ENCODE data around the gene ARHGAP23.
"Not testable (repeated sequence)": the region's sequence is repeated elsewhere in the genome, so short reads cannot be mapped to it uniquely, and the experiment has no call there.

ARHGAP23 gene

GRCh38 chr17:38526526-38526925 is 98.3 kb downstream of the ARHGAP23 start:
- H3K27ac Mint-ChIP-seq, H3K9me3 Mint-ChIP-seq: not testable (repeated sequence)

DNA sequence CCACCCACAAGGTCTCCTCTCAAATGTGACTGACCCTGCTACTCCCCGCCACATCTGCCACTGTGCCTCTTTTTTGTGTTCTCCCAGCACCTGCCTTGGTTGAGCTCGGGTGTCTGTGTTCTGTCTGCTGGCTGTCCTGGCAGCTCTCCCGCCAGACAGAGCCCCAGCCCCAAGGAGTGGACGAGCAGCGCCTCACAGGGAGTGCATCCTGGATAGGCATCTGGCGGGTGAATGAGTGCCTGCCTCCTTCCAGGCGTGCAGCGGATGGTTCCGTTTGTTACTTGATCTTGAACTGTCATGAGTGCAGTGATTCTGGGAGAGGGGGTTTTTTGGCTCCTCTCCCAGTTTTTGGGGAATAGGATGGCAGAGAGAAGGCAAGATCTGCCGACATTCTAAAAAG is 99.9 kb downstream of the ARHGAP23 start:
- not testable (repeated sequence) for H3K36me3 Mint-ChIP-seq (ENCODE audit: insufficient read depth)

More at GRCh38 chr17:38526526-38526925, 98.3 kb downstream of the ARHGAP23 start:
- peaks cover 30 to 58% of the 10 kb centered on the region in 2 donors for H3K27me3 Mint-ChIP-seq
- not testable (repeated sequence) for H3K4me3 Mint-ChIP-seq; H3K36me3 Mint-ChIP-seq (ENCODE audit: insufficient read depth); DNase-seq; ATAC-seq (replicated peaks); H3K4me1 Mint-ChIP-seq (ENCODE audit: low read depth in 2 of 2)

GRCh38 chr17:38530856-38531255 is 102.6 kb downstream of the ARHGAP23 start:
- peaks cover 49 to 79% of the 10 kb centered on the region in 2 donors for H3K27me3 Mint-ChIP-seq

More for the DNA sequence above, 99.9 kb downstream of the ARHGAP23 start:
- DNase-seq; H3K4me3 Mint-ChIP-seq; H3K4me1 Mint-ChIP-seq (ENCODE audit: low read depth in 2 of 2); H3K9me3 Mint-ChIP-seq; H3K27ac Mint-ChIP-seq; ATAC-seq (replicated peaks): not testable (repeated sequence)
- peaks cover 42 to 70% of the 10 kb centered on the region in 2 donors for H3K27me3 Mint-ChIP-seq

DNA sequence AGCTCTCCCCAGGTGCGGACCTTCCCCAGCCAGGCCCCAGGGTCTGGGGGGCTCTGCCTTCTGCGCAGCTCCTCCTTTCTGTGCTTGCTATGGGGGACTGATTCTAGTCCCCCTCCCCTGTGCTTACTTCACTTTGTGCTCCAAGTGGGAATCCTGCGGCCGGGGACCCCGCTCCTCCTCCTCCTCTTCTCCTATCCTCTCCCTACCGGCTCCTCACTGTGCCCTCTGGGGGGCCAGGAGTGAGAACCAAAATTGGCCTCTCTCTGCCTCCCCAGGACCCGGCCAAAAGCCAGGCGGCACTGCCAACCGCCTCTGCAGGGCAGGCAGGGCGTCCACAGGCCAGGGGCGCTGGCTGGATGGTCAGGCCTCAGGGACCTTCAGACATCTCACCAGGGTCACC is 103.5 kb downstream of the ARHGAP23 start:
- H3K4me3 Mint-ChIP-seq, DNase-seq: not testable (repeated sequence)
- H3K27me3 Mint-ChIP-seq = peaks cover 58 to 88% of the 10 kb centered on the region in 2 donors

More at GRCh38 chr17:38530856-38531255, 102.6 kb downstream of the ARHGAP23 start:
- DNase-seq; H3K9me3 Mint-ChIP-seq; H3K27ac Mint-ChIP-seq; ATAC-seq (replicated peaks); H3K4me3 Mint-ChIP-seq; H3K4me1 Mint-ChIP-seq (ENCODE audit: low read depth in 2 of 2); H3K36me3 Mint-ChIP-seq (ENCODE audit: insufficient read depth): not testable (repeated sequence)

GRCh38 chr17:38532451-38532850 is 104.2 kb downstream of the ARHGAP23 start:
- no peak overlapping the region for H3K27ac Mint-ChIP-seq
- DNase-seq (no peak), ATAC-seq (replicated peaks) (no peak)
- H3K4me3 Mint-ChIP-seq = no peak overlapping the region
- no peaks in the 10 kb centered on the region for H3K9me3 Mint-ChIP-seq
- peaks cover 0 to 7% of the 10 kb centered on the region in 2 donors for H3K4me1 Mint-ChIP-seq (ENCODE audit: low read depth in 2 of 2)
- H3K36me3 Mint-ChIP-seq (ENCODE audit: insufficient read depth) = peaks cover 4% of the 10 kb centered on the region
- peaks cover 58 to 93% of the 10 kb centered on the region in 2 donors for H3K27me3 Mint-ChIP-seq

More for the DNA sequence above, 103.5 kb downstream of the ARHGAP23 start:
- ATAC-seq (replicated peaks); H3K9me3 Mint-ChIP-seq; H3K4me1 Mint-ChIP-seq (ENCODE audit: low read depth in 2 of 2); H3K27ac Mint-ChIP-seq; H3K36me3 Mint-ChIP-seq (ENCODE audit: insufficient read depth): not testable (repeated sequence)

GRCh38 chr17:38533241-38533640 is 105.0 kb downstream of the ARHGAP23 start:
- Mint-ChIP-seq H3K27me3 (peaks cover 50 to 86% of the 10 kb centered on the region in 2 donors), H3K4me3 (no peak overlapping the region), H3K4me1 (ENCODE audit: low read depth in 2 of 2) (peaks cover 0 to 7% of the 10 kb centered on the region in 2 donors), H3K9me3 (no peaks in the 10 kb centered on the region), H3K36me3 (ENCODE audit: insufficient read depth) (peaks cover 4% of the 10 kb centered on the region), H3K27ac (no peak overlapping the region)
- DNase-seq (no peak), ATAC-seq (replicated peaks) (no peak)

DNA sequence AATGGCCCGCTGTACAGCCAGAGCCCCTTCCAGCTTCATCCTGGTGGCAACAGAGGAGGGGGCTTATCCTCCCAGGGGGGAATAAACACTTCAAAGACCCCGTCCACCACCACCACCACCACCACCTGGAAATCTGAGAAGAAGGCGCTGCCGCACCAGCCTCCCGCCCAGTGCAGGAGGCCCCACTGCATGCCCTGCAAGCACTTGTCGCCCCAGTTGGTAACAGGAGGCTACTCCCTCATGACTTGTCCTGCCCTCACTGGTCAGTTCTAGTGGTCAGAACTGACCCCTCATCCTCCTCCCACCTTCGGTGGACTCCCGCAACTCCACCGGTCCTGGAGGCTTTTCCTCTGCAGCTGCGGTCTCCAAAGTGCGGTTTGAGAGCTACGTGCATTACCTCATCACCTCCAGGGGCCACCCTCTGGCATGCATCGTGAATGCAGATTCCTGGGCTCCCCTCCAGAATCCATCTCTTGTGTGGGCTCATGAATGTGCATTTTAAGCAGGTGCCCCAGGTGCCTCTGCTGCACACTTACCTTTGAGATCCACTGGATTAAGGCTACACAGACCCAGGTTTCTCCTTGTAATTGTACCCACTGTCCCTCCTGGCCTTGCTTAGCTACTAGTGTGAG is 105.7 kb downstream of the ARHGAP23 start:
- Mint-ChIP-seq H3K4me1 (ENCODE audit: low read depth in 2 of 2) (peaks cover 0 to 7% of the 10 kb centered on the region in 2 donors), H3K27me3 (peaks cover 46 to 84% of the 10 kb centered on the region in 2 donors), H3K9me3 (no peaks in the 10 kb centered on the region), H3K4me3 (no peak overlapping the region), H3K36me3 (ENCODE audit: insufficient read depth) (peaks cover 4% of the 10 kb centered on the region), H3K27ac (no peak overlapping the region)
- ATAC-seq (replicated peaks) = no peak
- no peak for DNase-seq

GRCh38 chr17:38534498-38534885 is 106.2 kb downstream of the ARHGAP23 start:
- peaks cover 50 to 86% of the 10 kb centered on the region in 2 donors for H3K27me3 Mint-ChIP-seq
- no peak for ATAC-seq (replicated peaks)
- no peak for DNase-seq
- H3K4me1 Mint-ChIP-seq (ENCODE audit: low read depth in 2 of 2) = peaks cover 0 to 7% of the 10 kb centered on the region in 2 donors
- H3K9me3 Mint-ChIP-seq = no peaks in the 10 kb centered on the region
- H3K27ac Mint-ChIP-seq = no peak overlapping the region
- H3K36me3 Mint-ChIP-seq (ENCODE audit: insufficient read depth) = peaks cover 4% of the 10 kb centered on the region
- H3K4me3 Mint-ChIP-seq = no peak overlapping the region

- Mint-ChIP-seq H3K36me3 (ENCODE audit: insufficient read depth) (peaks cover 4% of the 10 kb centered on the region), H3K27me3 (peaks cover 48 to 86% of the 10 kb centered on the region in 2 donors), H3K9me3 (no peaks in the 10 kb centered on the region), H3K4me1 (ENCODE audit: low read depth in 2 of 2) (peaks cover 0 to 4% of the 10 kb centered on the region in 2 donors), H3K27ac (no peak overlapping the region), H3K4me3 (no peak overlapping the region)
- DNase-seq (no peak), ATAC-seq (replicated peaks) (no peak)
Observed at GRCh38 chr17:38535886-38536285, 107.6 kb downstream of the ARHGAP23 start.

- Mint-ChIP-seq H3K36me3 (ENCODE audit: insufficient read depth) (peaks cover 4% of the 10 kb centered on the region), H3K9me3 (no peaks in the 10 kb centered on the region), H3K27ac (no peak overlapping the region), H3K4me3 (no peak overlapping the region), H3K4me1 (ENCODE audit: low read depth in 2 of 2) (peaks cover 0 to 3% of the 10 kb centered on the region in 2 donors), H3K27me3 (peaks cover 50 to 86% of the 10 kb centered on the region in 2 donors)
- DNase-seq (no peak), ATAC-seq (replicated peaks) (no peak)
Observed at GRCh38 chr17:38536661-38537060, 108.4 kb downstream of the ARHGAP23 start.

- Mint-ChIP-seq H3K27me3 (peaks cover 54 to 88% of the 10 kb centered on the region in 2 donors), H3K4me3 (no peak overlapping the region), H3K4me1 (ENCODE audit: low read depth in 2 of 2) (peaks cover 0 to 3% of the 10 kb centered on the region in 2 donors), H3K36me3 (ENCODE audit: insufficient read depth) (peaks cover 4% of the 10 kb centered on the region), H3K9me3 (no peaks in the 10 kb centered on the region), H3K27ac (no peak overlapping the region)
- no peak for DNase-seq
- ATAC-seq (replicated peaks) = no peak
Observed at GRCh38 chr17:38538906-38539305, 110.6 kb downstream of the ARHGAP23 start.

- H3K4me3 Mint-ChIP-seq = no peak overlapping the region
- DNase-seq (no peak), ATAC-seq (replicated peaks) (no peak)
- no peak overlapping the region for H3K27ac Mint-ChIP-seq
- H3K9me3 Mint-ChIP-seq = no peaks in the 10 kb centered on the region
- no peaks in the 10 kb centered on the region for H3K36me3 Mint-ChIP-seq (ENCODE audit: insufficient read depth)
- peaks cover 58 to 88% of the 10 kb centered on the region in 2 donors for H3K27me3 Mint-ChIP-seq
- H3K4me1 Mint-ChIP-seq (ENCODE audit: low read depth in 2 of 2) = no peaks in the 10 kb centered on the region
Observed at GRCh38 chr17:38539386-38539785, 111.1 kb downstream of the ARHGAP23 start.

GRCh38 chr17:38540514-38541045 is 112.3 kb downstream of the ARHGAP23 start:
- no peaks in the 10 kb centered on the region for H3K36me3 Mint-ChIP-seq (ENCODE audit: insufficient read depth)
- ATAC-seq (replicated peaks) = no peak
- H3K4me1 Mint-ChIP-seq (ENCODE audit: low read depth in 2 of 2) = no peaks in the 10 kb centered on the region

DNA sequence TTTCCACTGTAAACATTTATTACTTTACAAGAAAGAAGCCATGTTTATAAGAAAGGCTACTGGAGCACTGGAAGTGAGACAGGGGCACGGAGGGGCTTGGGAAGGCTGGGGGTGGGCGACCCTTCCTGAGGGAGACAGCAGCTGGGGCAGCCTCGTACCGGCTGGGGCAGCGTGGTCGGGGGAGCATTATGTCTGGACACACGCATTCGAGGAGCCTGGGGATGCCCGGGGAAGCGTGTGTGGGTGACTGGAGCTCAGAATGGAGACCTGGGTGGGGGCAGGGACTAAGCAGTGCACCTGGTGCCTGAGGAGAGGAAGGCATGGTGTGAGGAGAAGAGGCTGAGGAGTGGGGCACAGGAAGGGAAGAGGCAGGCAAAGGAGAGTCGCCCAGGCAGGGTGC is 113.0 kb downstream of the ARHGAP23 start:
- no peak for DNase-seq
- Mint-ChIP-seq H3K4me3 (no peak overlapping the region), H3K9me3 (no peaks in the 10 kb centered on the region), H3K4me1 (ENCODE audit: low read depth in 2 of 2) (no peaks in the 10 kb centered on the region), H3K36me3 (ENCODE audit: insufficient read depth) (no peaks in the 10 kb centered on the region), H3K27ac (no peak overlapping the region), H3K27me3 (peaks cover 49 to 77% of the 10 kb centered on the region in 2 donors)
- ATAC-seq (replicated peaks) = no peak

More at GRCh38 chr17:38540514-38541045, 112.3 kb downstream of the ARHGAP23 start:
- Mint-ChIP-seq H3K27me3 (peaks cover 56 to 83% of the 10 kb centered on the region in 2 donors), H3K27ac (no peak overlapping the region), H3K4me3 (no peak overlapping the region), H3K9me3 (no peaks in the 10 kb centered on the region)
- no peak for DNase-seq
